BLaER1 treated with 17β-estradiol and CSF1 and Interleukin-3, amounts not matched to agents 10 nM and 100 nM (cell line): ENCODE results near the gene PLGRKT.
"Not testable (repeated sequence)": the region's sequence is repeated elsewhere in the genome, so short reads cannot be mapped to it uniquely, and the experiment has no call there.

Source experiments
- H3K27ac ChIP-seq, 11 experiments: shearing (Covaris generic); formaldehyde crosslinking; 2 replicates each; pipeline ENCODE4 v1.8.1; 2022
- H3K27me3 ChIP-seq, 11 experiments: shearing (Covaris generic); formaldehyde crosslinking; 2 replicates each; pipeline ENCODE4 v1.8.1; 2022
- H3K36me3 ChIP-seq, 11 experiments: shearing (Covaris generic); formaldehyde crosslinking; 2 replicates each; pipeline ENCODE4 v1.8.1; 2022
- H3K4me1 ChIP-seq, 10 experiments: shearing (Covaris generic); formaldehyde crosslinking; 2 replicates each; pipeline ENCODE4 v1.8.1; 2022
- H3K4me2 ChIP-seq, 11 experiments: shearing (Covaris generic); formaldehyde crosslinking; 2 replicates each; pipeline ENCODE4 v1.8.1; 2022
- H3K4me3 ChIP-seq, 10 experiments: shearing (Covaris generic); formaldehyde crosslinking; 2 replicates each; pipeline ENCODE4 v1.8.1; 2022
- H3K9ac ChIP-seq, 11 experiments: shearing (Covaris generic); formaldehyde crosslinking; 2 replicates each; pipeline ENCODE4 v1.8.1; 2022
- H3K9me3 ChIP-seq, 11 experiments: shearing (Covaris generic); formaldehyde crosslinking; replicated peaks in 1 of 11; 2 replicates each; pipeline ENCODE4 v1.8.1; 2022
- H4K20me1 ChIP-seq, 11 experiments: shearing (Covaris generic); formaldehyde crosslinking; 2 replicates each; pipeline ENCODE4 v1.8.1; 2022
- Cebpa-rat ChIP-seq, 11 experiments: shearing (Covaris generic); IDR thresholded peaks; 2 replicates each; pipeline ENCODE4 v1.8.1; 2022

The PLGRKT gene

DNA sequence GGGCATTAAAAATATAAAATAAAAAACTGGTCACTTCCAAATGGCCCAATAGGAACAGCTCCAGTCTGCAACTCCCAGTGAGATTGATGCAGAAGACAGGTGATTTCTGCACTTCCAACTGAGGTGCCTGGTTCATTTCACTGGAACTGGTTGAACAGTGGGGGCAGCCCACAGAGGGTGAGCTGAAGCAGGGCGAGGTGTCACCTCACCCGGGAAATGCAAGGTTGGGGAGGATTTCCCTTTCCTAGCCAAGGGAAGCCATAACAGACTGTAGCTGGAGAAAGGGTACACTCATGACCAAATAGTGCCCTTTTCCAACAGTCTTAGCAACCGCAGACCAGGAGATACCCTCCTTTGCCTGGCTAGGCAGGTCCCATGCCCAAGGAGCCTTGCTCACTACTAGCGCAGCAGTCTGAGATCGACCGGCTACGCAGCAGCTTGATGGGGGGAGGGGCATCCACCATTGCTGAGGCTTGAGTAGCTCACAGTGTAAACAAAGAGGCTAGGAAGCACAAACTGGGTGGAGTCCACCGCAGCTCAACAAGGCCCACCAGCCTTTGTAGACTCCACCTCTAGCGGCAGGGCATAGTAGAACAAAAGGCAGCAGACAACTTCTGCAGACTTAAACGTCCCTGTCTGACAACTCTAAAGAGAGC lies 110.7 kb downstream of the PLGRKT start:
- Histone ChIP-seq H3K27me3 (no peaks in the 10 kb centered on the region), H4K20me1 (no peaks in the 10 kb centered on the region), H3K36me3 (no peaks in the 10 kb centered on the region), H3K4me2 (no peak overlapping the region), H3K27ac (no peak overlapping the region), H3K9me3 (peaks cover 0 to 10% (median 5%) of the 10 kb centered on the region in 11 experiments; a peak in 8 of 22 replicates), H3K4me1 (peaks cover 0 to 13% (median 6%) of the 10 kb centered on the region in 10 experiments; a peak in 11 of 20 replicates), H3K9ac (no peak overlapping the region), H3K4me3 (no peak overlapping the region)
- no peak for TF ChIP-seq Cebpa-rat (IDR thresholded peaks at IDR 0.05)

DNA sequence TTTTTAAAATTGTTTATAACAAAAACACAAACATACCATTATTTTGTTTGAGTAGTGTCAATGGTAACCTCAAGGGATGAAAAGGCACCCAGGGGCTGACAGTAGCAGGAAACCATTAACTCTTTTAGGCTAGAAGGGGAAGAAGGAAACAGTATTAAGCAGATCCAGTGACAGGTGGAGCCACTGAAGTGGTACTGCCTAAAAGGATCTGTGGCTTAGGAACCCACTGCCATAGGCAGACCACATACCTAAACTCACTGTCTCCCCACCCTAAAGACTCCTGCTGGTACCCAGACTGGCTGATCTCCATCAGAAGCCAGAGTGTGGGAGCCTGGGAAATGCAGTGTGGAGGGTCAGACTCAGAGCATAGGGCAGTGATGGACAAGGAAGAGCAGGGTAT lies 111.5 kb downstream of the PLGRKT start:
- no peaks in the 10 kb centered on the region for H3K36me3 ChIP-seq
- TF ChIP-seq Cebpa-rat (IDR thresholded peaks at IDR 0.05) = no peak
- H3K4me3 ChIP-seq = no peak overlapping the region
- peaks cover 0 to 13% (median 7%) of the 10 kb centered on the region in 10 experiments; a peak in 13 of 20 replicates for H3K4me1 ChIP-seq
- no peaks in the 10 kb centered on the region for H4K20me1 ChIP-seq
- no peaks in the 10 kb centered on the region for H3K27me3 ChIP-seq
- no peak overlapping the region for H3K9ac ChIP-seq
- H3K4me2 ChIP-seq = peak overlapping the region in 7 of 11 experiments; percentile 15 to 58 (median 35); a peak in 9 of 22 replicates
- H3K9me3 ChIP-seq = peaks cover 0 to 10% (median 5%) of the 10 kb centered on the region in 11 experiments; a peak in 8 of 22 replicates
- H3K27ac ChIP-seq = no peak overlapping the region

DNA sequence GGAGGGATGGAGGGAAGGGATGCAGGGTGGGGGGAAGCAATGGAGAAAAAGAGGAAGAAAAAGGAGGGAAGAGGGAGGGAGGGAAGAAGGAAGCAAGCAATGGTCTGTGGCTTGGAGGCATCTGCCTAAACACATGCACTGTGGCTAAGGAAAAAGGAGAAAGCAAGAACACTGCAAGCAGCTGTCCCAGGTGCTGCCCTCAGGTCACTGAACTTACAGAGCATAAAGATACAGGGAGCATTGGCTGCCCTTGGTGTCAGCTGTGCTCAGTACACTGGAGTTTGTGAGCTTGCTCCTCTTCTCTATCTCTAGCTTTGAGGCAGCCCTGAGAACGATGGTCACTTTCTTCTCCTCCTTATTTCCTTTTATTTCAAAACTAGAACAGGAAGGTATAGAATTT lies 116.1 kb downstream of the PLGRKT start:
- not testable (repeated sequence) for H3K9ac ChIP-seq, H3K4me3 ChIP-seq, H3K27me3 ChIP-seq, H3K9me3 ChIP-seq, H3K36me3 ChIP-seq, H3K27ac ChIP-seq, H4K20me1 ChIP-seq
- Histone ChIP-seq H3K4me1 (peaks cover 0 to 13% (median 7%) of the 10 kb centered on the region in 10 experiments; a peak in 13 of 20 replicates), H3K4me2 (peak overlapping the region in 2 of 11 experiments; percentile 12 to 38; a peak in 2 of 22 replicates)

DNA sequence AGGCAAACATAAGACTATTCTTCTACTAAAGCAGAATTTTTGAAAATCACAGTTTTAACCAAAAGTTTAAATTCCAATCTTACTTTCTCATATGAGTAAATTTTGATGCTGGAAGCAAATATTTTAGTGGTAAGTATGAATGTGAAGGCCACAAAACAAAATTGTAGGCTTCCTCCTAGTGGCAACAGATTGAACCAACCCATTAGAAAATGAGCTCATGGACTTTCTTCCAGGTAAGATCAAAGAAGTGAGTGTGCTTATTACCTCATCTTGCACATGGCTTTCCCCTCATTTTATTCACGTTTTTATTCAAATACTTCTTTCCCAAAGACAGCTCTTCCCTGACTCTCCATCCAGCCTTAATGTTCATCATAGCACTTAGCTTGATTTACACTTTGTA lies 116.7 kb downstream of the PLGRKT start:
- Histone ChIP-seq H3K9ac (no peak overlapping the region), H4K20me1 (no peaks in the 10 kb centered on the region), H3K4me1 (peaks cover 0 to 9% (median 3%) of the 10 kb centered on the region in 10 experiments; a peak in 13 of 20 replicates), H3K27ac (no peak overlapping the region), H3K27me3 (no peaks in the 10 kb centered on the region), H3K36me3 (no peaks in the 10 kb centered on the region), H3K4me3 (no peak overlapping the region), H3K9me3 (peaks cover 5 to 8% (median 5%) of the 10 kb centered on the region in 11 experiments; a peak in 16 of 22 replicates), H3K4me2 (peak overlapping the region in 2 of 11 experiments; percentile 12 to 38; a peak in 2 of 22 replicates)
- no peak for TF ChIP-seq Cebpa-rat (IDR thresholded peaks at IDR 0.05)

DNA sequence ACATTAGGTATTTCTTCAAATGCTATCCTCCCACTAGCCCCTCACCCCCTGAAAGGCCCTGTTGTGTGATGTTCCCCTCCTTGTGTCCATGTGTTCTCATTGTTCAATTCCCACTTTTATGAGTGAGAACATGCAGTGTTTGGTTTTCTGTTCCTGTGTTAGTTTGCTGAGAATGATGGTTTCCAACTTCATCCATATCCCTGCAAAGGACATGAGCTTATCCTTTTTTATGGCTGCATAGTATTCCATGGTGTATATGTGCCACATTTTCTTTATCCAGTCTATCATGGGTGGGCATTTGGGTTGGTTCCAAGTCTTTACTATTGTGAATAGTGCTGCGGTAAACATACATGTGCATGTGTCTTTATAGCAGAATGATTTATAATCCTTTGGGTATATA lies 121.3 kb downstream of the PLGRKT start:
- H3K4me1 ChIP-seq, H3K4me3 ChIP-seq, H3K9ac ChIP-seq, H3K36me3 ChIP-seq, H4K20me1 ChIP-seq, H3K27ac ChIP-seq, H3K27me3 ChIP-seq, H3K4me2 ChIP-seq: not testable (repeated sequence)
- H3K9me3 ChIP-seq = peaks cover 29 to 32% (median 30%) of the 10 kb centered on the region in 11 experiments

DNA sequence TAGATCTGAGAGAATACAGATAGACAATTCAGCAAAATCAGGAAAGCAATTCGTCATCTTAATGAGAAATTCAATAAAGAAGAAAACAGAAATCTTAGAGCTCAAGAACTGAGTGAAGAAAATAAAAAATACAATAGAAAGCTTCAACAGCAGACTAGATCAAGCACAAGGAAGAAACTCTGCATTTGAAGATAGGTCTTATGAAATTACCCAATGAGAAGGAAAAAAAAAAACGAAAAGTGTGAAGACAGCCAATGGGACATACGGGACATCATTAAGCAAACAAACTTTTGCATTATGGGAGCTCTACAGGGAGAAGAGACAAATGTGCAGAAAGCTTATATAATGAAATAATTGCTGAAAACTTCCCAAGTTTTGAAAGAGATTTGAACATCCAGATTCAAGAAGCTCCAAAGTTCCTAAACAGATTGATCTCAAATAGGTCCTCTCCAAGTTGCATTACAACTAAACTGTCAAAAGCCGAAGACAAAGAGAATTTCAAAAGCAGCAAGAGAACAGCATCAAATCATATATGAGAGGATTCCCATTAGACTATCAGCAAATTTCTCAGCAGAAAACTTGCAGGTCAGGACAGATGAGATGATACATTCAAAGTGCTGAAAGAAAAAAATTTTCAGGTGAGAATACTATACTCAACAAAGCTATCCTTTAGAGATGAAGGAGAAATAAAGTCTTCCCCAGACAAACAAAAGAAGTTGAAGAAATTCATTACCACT lies 122.4 kb downstream of the PLGRKT start:
- Histone ChIP-seq H3K4me1 (peaks cover 0 to 7% (median 0%) of the 10 kb centered on the region in 10 experiments; a peak in 6 of 20 replicates), H3K4me2 (no peak overlapping the region), H3K4me3 (no peak overlapping the region), H3K36me3 (0 out of 22 replicates have a peak, but pooled peaks cover 0 to 4% (median 0%) of the 10 kb centered on the region in 11 experiments), H3K9ac (no peak overlapping the region), H3K9me3 (peaks cover 29 to 32% (median 30%) of the 10 kb centered on the region in 11 experiments), H4K20me1 (no peaks in the 10 kb centered on the region), H3K27ac (no peak overlapping the region), H3K27me3 (no peaks in the 10 kb centered on the region)
- TF ChIP-seq Cebpa-rat (IDR thresholded peaks at IDR 0.05) = no peak

DNA sequence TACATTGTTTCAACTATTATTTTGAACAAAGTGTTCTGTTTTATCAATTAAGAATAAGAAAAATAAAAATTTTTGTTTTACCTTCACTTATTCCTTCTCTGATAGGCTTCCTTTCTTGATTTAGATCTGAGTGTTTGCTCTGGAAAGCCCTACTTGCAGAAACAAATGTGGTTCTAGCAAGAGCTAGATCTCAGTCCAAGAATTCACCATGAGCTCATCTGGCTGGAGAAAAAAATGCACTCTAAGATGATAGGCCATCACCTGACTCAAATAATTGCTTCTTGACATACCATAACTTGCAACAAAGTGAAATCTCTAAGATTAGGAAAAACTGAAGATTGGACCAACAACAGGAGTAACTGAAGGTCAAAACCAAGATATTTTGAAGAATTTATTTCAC lies 126.9 kb downstream of the PLGRKT start:
- Histone ChIP-seq H3K4me2 (no peak overlapping the region), H3K9ac (no peak overlapping the region), H3K4me1 (peaks cover 0 to 7% (median 0%) of the 10 kb centered on the region in 10 experiments; a peak in 6 of 20 replicates), H3K9me3 (peaks cover 22 to 24% (median 23%) of the 10 kb centered on the region in 11 experiments), H3K27me3 (no peaks in the 10 kb centered on the region), H3K36me3 (0 out of 22 replicates have a peak, but pooled peaks cover 0 to 4% (median 0%) of the 10 kb centered on the region in 11 experiments), H4K20me1 (no peaks in the 10 kb centered on the region), H3K4me3 (no peak overlapping the region), H3K27ac (no peak overlapping the region)
- TF ChIP-seq Cebpa-rat (IDR thresholded peaks at IDR 0.05) = no peak
